Liver (tissue), 9 donors: ENCODE results near the gene CANX. TPM values are rescaled to one million over a fixed set of nuclear protein-coding genes. Genes with fewer than 3 reads are reported as not detected.

ENCODE experiments used
- DNase-seq: peaks from one replicate; pipeline ENCODE4 v3.0.0-alpha.2; 2017; ENCODE audit warnings: low spot score
- H3K27ac ChIP-seq, 2 donors: one replicate each; pipeline ENCODE4 v1.7.0; 2013; ENCODE audit warnings: inconsistent platforms in 2 of 2, low read length in 2 of 2, control low read depth in 1 of 2, low read depth in 1 of 2, mild to moderate bottlenecking in 1 of 2
- H3K27me3 ChIP-seq, 4 donors: one replicate each; pipeline versions ENCODE4 v1.6.1 to v1.7.0; 2013; ENCODE audit warnings: low read length in 3 of 4, inconsistent platforms in 1 of 4, mild to moderate bottlenecking in 1 of 4, moderate library complexity in 1 of 4; ENCODE audit not compliant: control insufficient read depth in 4 of 4, insufficient read depth in 4 of 4
- H3K36me3 ChIP-seq, 4 donors: one replicate each; pipeline versions ENCODE4 v1.6.1 to v1.7.0; 2013; ENCODE audit warnings: low read length in 3 of 4, mild to moderate bottlenecking in 3 of 4, low read depth in 1 of 4, moderate library complexity in 1 of 4; ENCODE audit not compliant: control insufficient read depth in 4 of 4, insufficient read depth in 3 of 4
- H3K4me1 ChIP-seq, 4 donors: one replicate each; pipeline versions ENCODE4 v1.6.1 to v1.7.0; 2013; ENCODE audit warnings: low read length in 3 of 4, mild to moderate bottlenecking in 3 of 4, moderate library complexity in 1 of 4; ENCODE audit not compliant: control insufficient read depth in 4 of 4, insufficient read depth in 4 of 4
- H3K4me3 ChIP-seq, 3 donors: one replicate each; pipeline versions ENCODE4 v1.6.1 to v1.7.0; 2013; ENCODE audit warnings: low read length in 3 of 3, control low read depth in 1 of 3, low read depth in 1 of 3, mild to moderate bottlenecking in 1 of 3
- H3K9ac ChIP-seq, 2 donors: one replicate each; pipeline ENCODE4 v1.7.0; 2013; ENCODE audit warnings: low read length in 2 of 2, mild to moderate bottlenecking in 2 of 2, moderate library complexity in 2 of 2, control low read depth in 1 of 2, low read depth in 1 of 2
- H3K9me3 ChIP-seq, 4 donors: one replicate each; pipeline versions ENCODE4 v1.6.1 to v1.7.0; 2013; ENCODE audit warnings: low read length in 3 of 4; ENCODE audit not compliant: control insufficient read depth in 4 of 4
- FOXA1 ChIP-seq: IDR thresholded peaks from 2 replicates; pipeline ENCODE4 v1.6.1; 2016; ENCODE audit warnings: antibody characterized with exemption
- FOXA2 ChIP-seq: IDR thresholded peaks from 2 replicates; pipeline ENCODE4 v1.6.1; 2016; ENCODE audit warnings: antibody characterized with exemption
- GABPA ChIP-seq, 2 donors: IDR thresholded peaks in 1 of 2; conservative IDR thresholded peaks in 1 of 2; 2 replicates each; pipeline ENCODE4 v1.6.1; 2016; ENCODE audit warnings: antibody characterized with exemption in 2 of 2, mild to moderate bottlenecking in 1 of 2, moderate library complexity in 1 of 2
- HNF4A ChIP-seq, 2 donors: conservative IDR thresholded peaks; 2 replicates each; pipeline ENCODE4 v1.6.1; 2016; ENCODE audit warnings: antibody characterized with exemption in 2 of 2, mild to moderate bottlenecking in 2 of 2
- HNF4G ChIP-seq: IDR thresholded peaks from 2 replicates; pipeline ENCODE4 v1.6.1; 2016; ENCODE audit warnings: antibody characterized with exemption
- JUND ChIP-seq, 2 donors: IDR thresholded peaks; 2 replicates each; pipeline ENCODE4 v1.6.1; 2016; ENCODE audit warnings: antibody characterized with exemption in 2 of 2
- NR2F2 ChIP-seq: IDR thresholded peaks from 2 replicates; pipeline ENCODE4 v1.6.1; 2016; ENCODE audit warnings: antibody characterized with exemption
- RAD21 ChIP-seq, 2 donors: IDR thresholded peaks; 2 replicates each; pipeline ENCODE4 v1.6.1; 2016; ENCODE audit warnings: antibody characterized with exemption in 2 of 2, mild to moderate bottlenecking in 2 of 2
- RXRA ChIP-seq, 2 donors: IDR thresholded peaks; 2 replicates each; pipeline ENCODE4 v1.6.1; 2017 to 2018; ENCODE audit warnings: antibody characterized with exemption in 2 of 2, mild to moderate bottlenecking in 1 of 2
- SP1 ChIP-seq: IDR thresholded peaks from 2 replicates; pipeline ENCODE4 v1.6.1; 2018; ENCODE audit warnings: antibody characterized with exemption, mild to moderate bottlenecking
- TAF1 ChIP-seq: conservative IDR thresholded peaks from 2 replicates; pipeline ENCODE4 v1.6.1; 2016; ENCODE audit warnings: antibody characterized with exemption, mild to moderate bottlenecking
- WGBS: extraction: QIAGEN DNeasy Blood & Tissue Kit; methylation state at CpG from one replicate; pipeline ENCODE4 v1.1.7; 2013; 5-methylcytosine and 5-hydroxymethylcytosine counted together
- polyA plus RNA-seq, 2 donors: library from polyadenylated mRNA; stranded (reverse) in 1 of 2; unstranded in 1 of 2; fragments of 200-250 nt in 1 of 2; fragments of >200 nt in 1 of 2; fragmentation: Nextera tagmentation in 1 of 2; extraction: Ambion mirVana in 1 of 2; gene quantifications; one replicate each; pipeline versions ENCODE4 v1.2.1 to v1.2.3, GENCODE V29; 2013 to 2015
- total RNA-seq, 2 donors: library from RNA; depleted of rRNA; stranded (reverse); fragments of >200 nt; gene quantifications; one replicate each; pipeline ENCODE4 v1.2.3, GENCODE V29; 2014
- TF ChIP-seq, protein P1 (sequence below): IDR thresholded peaks from 2 replicates; pipeline ENCODE4 v1.6.1; 2016; ENCODE audit warnings: antibody characterized with exemption
- TF ChIP-seq, protein P2 (sequence below): IDR thresholded peaks from 2 replicates; pipeline ENCODE4 v1.6.1; 2016; ENCODE audit warnings: antibody characterized with exemption, mild to moderate bottlenecking
- TF ChIP-seq, protein P3 (sequence below): IDR thresholded peaks from 2 replicates; pipeline ENCODE4 v1.6.1; 2016; ENCODE audit warnings: antibody characterized with exemption
- TF ChIP-seq, protein P4 (sequence below): IDR thresholded peaks from 2 replicates; pipeline ENCODE4 v1.6.1; 2016; ENCODE audit warnings: antibody characterized with exemption
- TF ChIP-seq, protein P5 (sequence below): fragments of 150-350 bp; IDR thresholded peaks from 2 replicates; pipeline ENCODE4 v1.5.1; 2017; ENCODE audit warnings: improper control_type of control experiment, low read depth, low read length; ENCODE audit not compliant: missing input control
- donor health status: healthy.
- donor health status: healthy.
- donor health status: healthy.
- donor health status: healthy.
- donor health status: healthy.

CANX gene
- total and polyA plus RNA-seq, 4 donors: 129 to 628 (median 314) TPM

DNA sequence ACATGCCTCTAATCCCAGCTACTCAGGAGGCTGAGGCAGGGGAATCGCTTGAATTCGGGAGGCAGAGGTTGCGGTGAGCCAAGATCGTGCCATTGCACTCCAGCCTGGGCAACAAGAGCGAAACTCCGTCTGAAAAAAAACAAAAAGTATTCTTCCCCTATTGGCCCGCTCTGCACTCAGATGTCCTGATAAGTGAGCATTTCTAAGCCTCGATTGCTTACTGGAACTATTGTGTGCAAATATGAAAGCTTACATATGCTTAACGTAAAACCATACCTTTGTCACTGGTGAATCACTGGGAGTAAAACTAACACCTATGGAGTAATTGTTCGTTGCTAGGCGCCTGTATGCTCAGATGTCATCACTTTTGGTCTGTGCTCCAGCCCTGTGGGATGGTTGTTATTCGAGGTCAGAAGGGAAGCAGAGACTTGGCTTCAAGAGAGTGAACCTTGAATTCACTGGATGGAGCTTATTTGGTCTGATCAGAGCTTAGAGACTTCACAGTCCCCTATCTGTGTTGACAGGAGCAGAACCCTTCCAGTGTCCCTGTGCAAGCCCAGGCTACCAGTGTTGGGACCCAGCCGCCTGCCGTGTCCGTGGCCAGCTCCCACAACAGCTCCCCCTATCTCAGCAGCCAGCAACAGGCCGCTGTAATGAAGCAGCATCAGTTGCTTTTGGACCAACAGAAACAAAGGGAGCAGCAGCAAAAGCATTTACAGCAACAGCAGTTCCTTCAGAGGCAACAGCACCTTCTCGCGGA lies 69.7 kb downstream of the CANX start:
- H3K4me3 ChIP-seq: no peak overlapping the region
- no peak for DNase-seq
- no peak overlapping the region for H3K9ac ChIP-seq
- WGBS: 91% methylated on average over 18 of the region's 18 CpGs
- H3K36me3 ChIP-seq: peaks cover 9 to 43% (median 35%) of the 10 kb centered on the region in 4 donors
- no peak overlapping the region for H3K27ac ChIP-seq
- H3K9me3 ChIP-seq: no peaks in the 10 kb centered on the region
- no peaks in the 10 kb centered on the region for H3K27me3 ChIP-seq
- TF ChIP-seq RAD21 (IDR thresholded peaks at IDR 0.05) (no peak), JUND (IDR thresholded peaks at IDR 0.05) (no peak), SP1 (no peak), GABPA (IDR thresholded peaks at IDR 0.05 in 1 of 2, conservative IDR thresholded peaks at IDR 0.05 in 1 of 2) (no peak), HNF4G (no peak), TAF1 (no peak), HNF4A (conservative IDR thresholded peaks at IDR 0.05) (no peak)
- TF ChIP-seq, protein P1, sequence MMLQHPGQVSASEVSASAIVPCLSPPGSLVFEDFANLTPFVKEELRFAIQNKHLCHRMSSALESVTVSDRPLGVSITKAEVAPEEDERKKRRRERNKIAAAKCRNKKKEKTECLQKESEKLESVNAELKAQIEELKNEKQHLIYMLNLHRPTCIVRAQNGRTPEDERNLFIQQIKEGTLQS: no peak
- TF ChIP-seq, protein P2, sequence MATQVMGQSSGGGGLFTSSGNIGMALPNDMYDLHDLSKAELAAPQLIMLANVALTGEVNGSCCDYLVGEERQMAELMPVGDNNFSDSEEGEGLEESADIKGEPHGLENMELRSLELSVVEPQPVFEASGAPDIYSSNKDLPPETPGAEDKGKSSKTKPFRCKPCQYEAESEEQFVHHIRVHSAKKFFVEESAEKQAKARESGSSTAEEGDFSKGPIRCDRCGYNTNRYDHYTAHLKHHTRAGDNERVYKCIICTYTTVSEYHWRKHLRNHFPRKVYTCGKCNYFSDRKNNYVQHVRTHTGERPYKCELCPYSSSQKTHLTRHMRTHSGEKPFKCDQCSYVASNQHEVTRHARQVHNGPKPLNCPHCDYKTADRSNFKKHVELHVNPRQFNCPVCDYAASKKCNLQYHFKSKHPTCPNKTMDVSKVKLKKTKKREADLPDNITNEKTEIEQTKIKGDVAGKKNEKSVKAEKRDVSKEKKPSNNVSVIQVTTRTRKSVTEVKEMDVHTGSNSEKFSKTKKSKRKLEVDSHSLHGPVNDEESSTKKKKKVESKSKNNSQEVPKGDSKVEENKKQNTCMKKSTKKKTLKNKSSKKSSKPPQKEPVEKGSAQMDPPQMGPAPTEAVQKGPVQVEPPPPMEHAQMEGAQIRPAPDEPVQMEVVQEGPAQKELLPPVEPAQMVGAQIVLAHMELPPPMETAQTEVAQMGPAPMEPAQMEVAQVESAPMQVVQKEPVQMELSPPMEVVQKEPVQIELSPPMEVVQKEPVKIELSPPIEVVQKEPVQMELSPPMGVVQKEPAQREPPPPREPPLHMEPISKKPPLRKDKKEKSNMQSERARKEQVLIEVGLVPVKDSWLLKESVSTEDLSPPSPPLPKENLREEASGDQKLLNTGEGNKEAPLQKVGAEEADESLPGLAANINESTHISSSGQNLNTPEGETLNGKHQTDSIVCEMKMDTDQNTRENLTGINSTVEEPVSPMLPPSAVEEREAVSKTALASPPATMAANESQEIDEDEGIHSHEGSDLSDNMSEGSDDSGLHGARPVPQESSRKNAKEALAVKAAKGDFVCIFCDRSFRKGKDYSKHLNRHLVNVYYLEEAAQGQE: no peak
- TF ChIP-seq, protein P3, sequence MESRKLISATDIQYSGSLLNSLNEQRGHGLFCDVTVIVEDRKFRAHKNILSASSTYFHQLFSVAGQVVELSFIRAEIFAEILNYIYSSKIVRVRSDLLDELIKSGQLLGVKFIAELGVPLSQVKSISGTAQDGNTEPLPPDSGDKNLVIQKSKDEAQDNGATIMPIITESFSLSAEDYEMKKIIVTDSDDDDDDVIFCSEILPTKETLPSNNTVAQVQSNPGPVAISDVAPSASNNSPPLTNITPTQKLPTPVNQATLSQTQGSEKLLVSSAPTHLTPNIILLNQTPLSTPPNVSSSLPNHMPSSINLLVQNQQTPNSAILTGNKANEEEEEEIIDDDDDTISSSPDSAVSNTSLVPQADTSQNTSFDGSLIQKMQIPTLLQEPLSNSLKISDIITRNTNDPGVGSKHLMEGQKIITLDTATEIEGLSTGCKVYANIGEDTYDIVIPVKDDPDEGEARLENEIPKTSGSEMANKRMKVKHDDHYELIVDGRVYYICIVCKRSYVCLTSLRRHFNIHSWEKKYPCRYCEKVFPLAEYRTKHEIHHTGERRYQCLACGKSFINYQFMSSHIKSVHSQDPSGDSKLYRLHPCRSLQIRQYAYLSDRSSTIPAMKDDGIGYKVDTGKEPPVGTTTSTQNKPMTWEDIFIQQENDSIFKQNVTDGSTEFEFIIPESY: no peak
- peaks cover 16 to 44% (median 36%) of the 10 kb centered on the region in 4 donors for H3K4me1 ChIP-seq

DNA sequence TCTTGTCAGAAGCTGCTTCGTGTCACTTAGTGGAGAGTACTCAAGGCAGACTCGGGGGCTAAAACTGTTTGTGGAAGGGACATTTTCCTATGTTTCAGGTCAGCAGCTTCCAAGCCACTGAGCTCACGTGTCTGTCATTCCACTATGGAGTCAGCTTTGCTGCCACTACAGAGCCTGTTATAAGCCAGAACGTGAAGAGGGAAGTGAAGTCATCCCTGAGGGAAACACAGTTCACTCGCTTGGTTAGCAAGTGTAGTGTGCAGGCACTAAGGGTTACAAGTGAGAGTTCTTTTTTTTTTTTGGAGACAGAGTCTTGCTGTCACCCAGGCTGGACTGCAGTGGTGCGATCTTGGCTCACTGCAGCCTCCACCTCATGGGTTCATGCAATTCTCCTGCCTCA lies 70.5 kb downstream of the CANX start:
- 92% methylated on average over 6 of the region's 6 CpGs for WGBS
- no peak overlapping the region for H3K9ac ChIP-seq
- peaks cover 12 to 38% (median 30%) of the 10 kb centered on the region in 4 donors for H3K4me1 ChIP-seq
- no peak for TF ChIP-seq FOXA2
- no peak for TF ChIP-seq HNF4A (conservative IDR thresholded peaks at IDR 0.05)
- TF ChIP-seq, protein P4, sequence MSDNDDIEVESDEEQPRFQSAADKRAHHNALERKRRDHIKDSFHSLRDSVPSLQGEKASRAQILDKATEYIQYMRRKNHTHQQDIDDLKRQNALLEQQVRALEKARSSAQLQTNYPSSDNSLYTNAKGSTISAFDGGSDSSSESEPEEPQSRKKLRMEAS: no peak
- TF ChIP-seq GABPA (IDR thresholded peaks at IDR 0.05 in 1 of 2, conservative IDR thresholded peaks at IDR 0.05 in 1 of 2): no peak
- no peak for TF ChIP-seq FOXA1
- TF ChIP-seq, protein P5, sequence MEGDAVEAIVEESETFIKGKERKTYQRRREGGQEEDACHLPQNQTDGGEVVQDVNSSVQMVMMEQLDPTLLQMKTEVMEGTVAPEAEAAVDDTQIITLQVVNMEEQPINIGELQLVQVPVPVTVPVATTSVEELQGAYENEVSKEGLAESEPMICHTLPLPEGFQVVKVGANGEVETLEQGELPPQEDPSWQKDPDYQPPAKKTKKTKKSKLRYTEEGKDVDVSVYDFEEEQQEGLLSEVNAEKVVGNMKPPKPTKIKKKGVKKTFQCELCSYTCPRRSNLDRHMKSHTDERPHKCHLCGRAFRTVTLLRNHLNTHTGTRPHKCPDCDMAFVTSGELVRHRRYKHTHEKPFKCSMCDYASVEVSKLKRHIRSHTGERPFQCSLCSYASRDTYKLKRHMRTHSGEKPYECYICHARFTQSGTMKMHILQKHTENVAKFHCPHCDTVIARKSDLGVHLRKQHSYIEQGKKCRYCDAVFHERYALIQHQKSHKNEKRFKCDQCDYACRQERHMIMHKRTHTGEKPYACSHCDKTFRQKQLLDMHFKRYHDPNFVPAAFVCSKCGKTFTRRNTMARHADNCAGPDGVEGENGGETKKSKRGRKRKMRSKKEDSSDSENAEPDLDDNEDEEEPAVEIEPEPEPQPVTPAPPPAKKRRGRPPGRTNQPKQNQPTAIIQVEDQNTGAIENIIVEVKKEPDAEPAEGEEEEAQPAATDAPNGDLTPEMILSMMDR: no peak
- no peak for TF ChIP-seq JUND (IDR thresholded peaks at IDR 0.05)
- TF ChIP-seq, protein P3: no peak
- TF ChIP-seq NR2F2: no peak
- TF ChIP-seq, protein P1: no peak
- TF ChIP-seq, protein P2: no peak
- TF ChIP-seq SP1: no peak
- no peak for TF ChIP-seq RXRA (IDR thresholded peaks at IDR 0.05)

More for the DNA sequence above, 70.5 kb downstream of the CANX start:
- no peaks in the 10 kb centered on the region for H3K9me3 ChIP-seq
- no peaks in the 10 kb centered on the region for H3K27me3 ChIP-seq
- H3K36me3 ChIP-seq: peaks cover 12 to 51% (median 40%) of the 10 kb centered on the region in 4 donors
- no peak for DNase-seq
- no peak overlapping the region for H3K4me3 ChIP-seq
- H3K27ac ChIP-seq: no peak overlapping the region
